Measurements from ENCODE around the gene BATF3.

DNA sequence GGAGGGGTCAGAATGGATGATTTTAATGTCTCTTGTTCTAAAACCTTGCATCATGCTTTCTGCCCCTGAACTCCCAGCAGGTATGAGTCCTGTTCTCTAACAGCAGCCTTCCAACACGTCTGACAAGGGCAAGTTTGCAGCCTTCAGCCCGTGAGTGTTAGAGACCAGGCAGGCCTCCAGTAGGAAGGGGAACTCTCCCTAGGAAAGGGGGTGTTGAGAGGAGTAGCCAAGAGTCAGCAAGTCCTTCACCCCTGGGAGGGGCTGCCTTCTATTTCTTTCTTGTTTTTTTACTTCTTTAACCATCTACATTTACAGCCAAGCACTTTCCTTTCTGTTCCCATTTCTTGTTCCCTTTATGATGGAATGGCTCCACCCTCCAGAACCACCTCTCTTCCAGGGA is 14.2 kb downstream of the BATF3 start:
- TF ChIP-seq GATA3 (IDR thresholded peaks at IDR 0.05; ENCODE audit: low read depth, low read length), result no peak
- TF ChIP-seq GATA2 (IDR thresholded peaks at IDR 0.05; ENCODE audit: low read depth, low read length), result no peak

Data from SH-SY5Y (cell line).